ENCODE results near the gene IHH.

The IHH gene

GRCh38 chr2:219073413-219074129 is 12.8 kb upstream of the IHH start:
- DNase-seq: peak; percentile 57 to 90

- no peak for DNase-seq
Measured at GRCh38 chr2:219072741-219073250, 12.1 kb upstream of the IHH start.

- no peak for DNase-seq
Measured at GRCh38 chr2:219071131-219071816, 10.6 kb upstream of the IHH start.

GRCh38 chr2:219065484-219065883 is 4.8 kb upstream of the IHH start:
- no peak for DNase-seq

GRCh38 chr2:219062081-219062480 is 1.4 kb upstream of the IHH start:
- no peak for DNase-seq

- no peak for DNase-seq
Measured at GRCh38 chr2:219059725-219060682, 717 bp downstream of the IHH start.

- no peak for DNase-seq
Measured at GRCh38 chr2:219059375-219059724, 1.4 kb downstream of the IHH start.

GRCh38 chr2:219058541-219059374 is 2.0 kb downstream of the IHH start:
- no peak for DNase-seq

- peak; percentile 32 to 71 for DNase-seq
Measured at GRCh38 chr2:219057709-219058540, 2.8 kb downstream of the IHH start.

- DNase-seq: no peak
Measured at GRCh38 chr2:219056896-219057708, 3.6 kb downstream of the IHH start.

- no peak for DNase-seq
Measured at GRCh38 chr2:219056176-219056895, 4.4 kb downstream of the IHH start.

GRCh38 chr2:219054956-219055903 is 5.5 kb downstream of the IHH start:
- DNase-seq: no peak

GRCh38 chr2:219049282-219049681 is 11.4 kb downstream of the IHH start:
- no peak for DNase-seq

- DNase-seq: peak; percentile 10 to 43
Measured at GRCh38 chr2:219045937-219046550, 14.7 kb downstream of the IHH start.

GRCh38 chr2:219042750-219043149 is 18.0 kb downstream of the IHH start:
- DNase-seq: no peak

- DNase-seq: no peak
Measured at GRCh38 chr2:219042157-219042556, 18.6 kb downstream of the IHH start.

GRCh38 chr2:219041252-219041651 is 19.5 kb downstream of the IHH start, which contains the start of gene CFAP65:
CFAP65 (minus strand) TSS chr2:219041516; CDS start chr2:219039048, 2,468 bp downstream.
- DNase-seq: peak; percentile 10 to 44

GRCh38 chr2:219038600-219038999 is 22.1 kb downstream of the IHH start:
- DNase-seq: no peak

Measured in inflammatory macrophage treated with lipopolysaccharide for 1 hour (primary cell).